Sigmoid colon (tissue), 7 donors: ENCODE measurements around the gene RAB25. TPM values are rescaled to one million over a fixed set of nuclear protein-coding genes. Genes with fewer than 3 reads are reported as not detected.

Experiments used
- DNase-seq: peaks from one replicate; pipeline ENCODE4 v3.0.0-alpha.2; 2019
- H3K27ac ChIP-seq, 4 donors: fragments of 200-600 bp; sonication (generic); one replicate each; pipeline ENCODE4 v1.5.1; 2016 to 2019; ENCODE audit warnings: mild to moderate bottlenecking in 1 of 4
- H3K27me3 ChIP-seq, 3 donors: fragments of 200-600 bp; sonication (generic); one replicate each; pipeline ENCODE4 v1.5.1; 2019; ENCODE audit warnings: mild to moderate bottlenecking in 1 of 3
- H3K36me3 ChIP-seq, 4 donors: fragments of 200-600 bp; sonication (generic); one replicate each; pipeline ENCODE4 v1.5.1; 2016 to 2019
- H3K4me1 ChIP-seq, 4 donors: fragments of 200-600 bp; sonication (generic); one replicate each; pipeline ENCODE4 v1.5.1; 2017 to 2019
- H3K4me3 ChIP-seq, 4 donors: fragments of 200-600 bp; sonication (generic); one replicate each; pipeline ENCODE4 v1.5.1; 2017 to 2019; ENCODE audit warnings: mild to moderate bottlenecking in 2 of 4, moderate library complexity in 1 of 4
- H3K9me3 ChIP-seq, 4 donors: fragments of 200-600 bp in 3 of 4; sonication (generic) in 3 of 4; one replicate each; pipeline versions ENCODE4 v1.5.1 to v1.6.1; 2013 to 2019
- EP300 ChIP-seq, 4 donors: sonication (generic); formaldehyde crosslinking; IDR thresholded peaks; one replicate each; pipeline ENCODE4 v1.6.1; 2017; ENCODE audit warnings: antibody characterized with exemption in 4 of 4
- POLR2A ChIP-seq, 2 donors: fragments of 450-650 bp; IDR thresholded peaks; one replicate each; pipeline ENCODE4 v1.6.1; 2016; ENCODE audit warnings: antibody characterized with exemption in 2 of 2, mild to moderate bottlenecking in 2 of 2, moderate library complexity in 2 of 2
- POLR2AphosphoS5 ChIP-seq, 4 donors: sonication (generic); formaldehyde crosslinking; IDR thresholded peaks; one replicate each; pipeline ENCODE4 v1.6.1; 2017; ENCODE audit warnings: antibody characterized with exemption in 4 of 4
- WGBS, 2 donors: extraction: QIAGEN DNeasy Blood & Tissue Kit; methylation state at CpG; one replicate each; pipeline ENCODE4 v1.1.7; 2013; 5-methylcytosine and 5-hydroxymethylcytosine counted together
- intact Hi-C: fragments of 100-400 bp; cut with DNase I; formaldehyde crosslinking; loops from one replicate; pipeline ENCODE4 v1.15.1; 2023
- polyA plus RNA-seq, 3 donors: library from polyadenylated mRNA; stranded (reverse); fragments of 200-250 nt; gene quantifications; one replicate each; pipeline ENCODE4 v1.2.3, GENCODE V29; 2013
- total RNA-seq, 4 donors: library from RNA; depleted of rRNA; stranded (reverse); fragments of >200 nt; gene quantifications; one replicate each; pipeline ENCODE4 v1.1.0, GENCODE V29; 2016
- TF ChIP-seq, protein P1 (sequence below), 4 experiments: fragments of 450-650 bp in 3 of 4; fragments of 200-600 bp in 1 of 4; IDR thresholded peaks; one replicate each; pipeline ENCODE4 v1.5.1; 2016 to 2019; ENCODE audit warnings: antibody characterized with exemption in 4 of 4, mild to moderate bottlenecking in 3 of 4, moderate library complexity in 2 of 4
- donor health status: healthy with polysubstance abuse.
- donor health status: Bipolar disorder and iron deficiency.
- donor health status: healthy.

The RAB25 gene
- total and polyA plus RNA-seq, 7 donors, result 187 to 237 (median 201) TPM; not detected in 4

DNA sequence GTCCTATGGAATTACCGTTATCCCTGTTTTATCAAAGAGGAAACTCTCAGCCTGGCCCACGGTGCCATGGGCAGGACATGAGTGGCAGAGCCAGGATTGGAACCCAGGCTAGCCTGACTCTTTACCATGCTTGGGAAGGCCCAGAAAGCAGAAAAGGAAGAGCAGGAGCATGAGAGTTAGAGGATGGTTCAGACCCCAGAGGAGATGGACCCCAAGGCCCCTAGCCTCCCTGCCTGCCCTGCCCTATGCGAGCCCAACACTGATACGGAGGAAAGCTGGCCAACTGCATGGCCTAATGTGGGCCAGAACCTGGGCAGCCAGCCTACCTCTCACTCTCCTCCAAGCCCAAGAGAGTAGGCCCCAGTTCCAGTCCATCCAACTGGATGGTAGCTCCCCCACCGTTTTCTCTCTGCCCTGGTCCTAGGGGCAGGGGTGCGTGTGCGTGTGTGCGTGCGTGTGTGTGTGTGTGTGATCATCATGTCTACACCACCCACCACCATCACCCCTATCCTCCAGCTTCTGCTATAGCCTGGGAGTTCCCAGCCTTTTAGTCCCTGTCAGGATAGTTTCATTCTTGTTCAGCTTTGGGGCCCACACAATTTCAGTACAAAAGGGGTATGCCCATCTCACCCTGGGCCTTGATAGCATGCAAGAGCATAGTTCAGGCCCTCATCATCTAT lies 36.7 kb downstream of the RAB25 start:
- no peaks in the 10 kb centered on the region for H3K9me3 ChIP-seq
- H3K27me3 ChIP-seq, result no peaks in the 10 kb centered on the region
- DNase-seq, result no peak
- H3K27ac ChIP-seq, result peak overlapping the region; percentile 64 to 84 (median 75)
- TF ChIP-seq EP300 (IDR thresholded peaks at IDR 0.05), result no peak
- TF ChIP-seq, protein P1, sequence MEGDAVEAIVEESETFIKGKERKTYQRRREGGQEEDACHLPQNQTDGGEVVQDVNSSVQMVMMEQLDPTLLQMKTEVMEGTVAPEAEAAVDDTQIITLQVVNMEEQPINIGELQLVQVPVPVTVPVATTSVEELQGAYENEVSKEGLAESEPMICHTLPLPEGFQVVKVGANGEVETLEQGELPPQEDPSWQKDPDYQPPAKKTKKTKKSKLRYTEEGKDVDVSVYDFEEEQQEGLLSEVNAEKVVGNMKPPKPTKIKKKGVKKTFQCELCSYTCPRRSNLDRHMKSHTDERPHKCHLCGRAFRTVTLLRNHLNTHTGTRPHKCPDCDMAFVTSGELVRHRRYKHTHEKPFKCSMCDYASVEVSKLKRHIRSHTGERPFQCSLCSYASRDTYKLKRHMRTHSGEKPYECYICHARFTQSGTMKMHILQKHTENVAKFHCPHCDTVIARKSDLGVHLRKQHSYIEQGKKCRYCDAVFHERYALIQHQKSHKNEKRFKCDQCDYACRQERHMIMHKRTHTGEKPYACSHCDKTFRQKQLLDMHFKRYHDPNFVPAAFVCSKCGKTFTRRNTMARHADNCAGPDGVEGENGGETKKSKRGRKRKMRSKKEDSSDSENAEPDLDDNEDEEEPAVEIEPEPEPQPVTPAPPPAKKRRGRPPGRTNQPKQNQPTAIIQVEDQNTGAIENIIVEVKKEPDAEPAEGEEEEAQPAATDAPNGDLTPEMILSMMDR (IDR thresholded peaks at IDR 0.05), result no peak
- intact Hi-C loops, result no loop called here
- H3K4me1 ChIP-seq, result peaks cover 0 to 47% (median 24%) of the 10 kb centered on the region in 4 donors
- H3K4me3 ChIP-seq, result no peak overlapping the region
- WGBS, 2 donors, result 89 to 91% methylated on average over 9 of the region's 9 CpGs
- H3K36me3 ChIP-seq, result no peaks in the 10 kb centered on the region

GRCh38 chr1:156098784-156099183 lies 37.8 kb downstream of the RAB25 start:
- peaks cover 0 to 59% (median 36%) of the 10 kb centered on the region in 4 donors for H3K4me1 ChIP-seq
- WGBS, 2 donors, result 83 to 86% methylated on average over 2 of the region's 2 CpGs

GRCh38 chr1:156099282-156099681 lies 38.3 kb downstream of the RAB25 start:
- peaks cover 0 to 64% (median 41%) of the 10 kb centered on the region in 4 donors for H3K4me1 ChIP-seq
- no peaks in the 10 kb centered on the region for H3K36me3 ChIP-seq
- TF ChIP-seq EP300 (IDR thresholded peaks at IDR 0.05) (no peak), POLR2A (IDR thresholded peaks at IDR 0.05) (no peak), POLR2AphosphoS5 (IDR thresholded peaks at IDR 0.05) (no peak)
- TF ChIP-seq, protein P1 (IDR thresholded peaks at IDR 0.05), result no peak
- intact Hi-C loops, result no loop called here
- H3K9me3 ChIP-seq, result no peaks in the 10 kb centered on the region
- 76 to 91% methylated on average over 3 of the region's 3 CpGs for WGBS, 2 donors
- H3K4me3 ChIP-seq, result no peak overlapping the region
- no peak for DNase-seq
- no peak overlapping the region for H3K27ac ChIP-seq
- H3K27me3 ChIP-seq, result no peaks in the 10 kb centered on the region

More at GRCh38 chr1:156098784-156099183, 37.8 kb downstream of the RAB25 start:
- Histone ChIP-seq H3K27ac (peak overlapping the region in 1 of 4 donors; percentile 84), H3K36me3 (no peaks in the 10 kb centered on the region), H3K4me3 (no peak overlapping the region), H3K9me3 (no peaks in the 10 kb centered on the region), H3K27me3 (no peaks in the 10 kb centered on the region)
- no peak for DNase-seq
- TF ChIP-seq EP300 (IDR thresholded peaks at IDR 0.05) (no peak), POLR2A (IDR thresholded peaks at IDR 0.05) (no peak), POLR2AphosphoS5 (IDR thresholded peaks at IDR 0.05) (no peak)
- TF ChIP-seq, protein P1 (IDR thresholded peaks at IDR 0.05), result no peak
- intact Hi-C loops, result no loop called here

DNA sequence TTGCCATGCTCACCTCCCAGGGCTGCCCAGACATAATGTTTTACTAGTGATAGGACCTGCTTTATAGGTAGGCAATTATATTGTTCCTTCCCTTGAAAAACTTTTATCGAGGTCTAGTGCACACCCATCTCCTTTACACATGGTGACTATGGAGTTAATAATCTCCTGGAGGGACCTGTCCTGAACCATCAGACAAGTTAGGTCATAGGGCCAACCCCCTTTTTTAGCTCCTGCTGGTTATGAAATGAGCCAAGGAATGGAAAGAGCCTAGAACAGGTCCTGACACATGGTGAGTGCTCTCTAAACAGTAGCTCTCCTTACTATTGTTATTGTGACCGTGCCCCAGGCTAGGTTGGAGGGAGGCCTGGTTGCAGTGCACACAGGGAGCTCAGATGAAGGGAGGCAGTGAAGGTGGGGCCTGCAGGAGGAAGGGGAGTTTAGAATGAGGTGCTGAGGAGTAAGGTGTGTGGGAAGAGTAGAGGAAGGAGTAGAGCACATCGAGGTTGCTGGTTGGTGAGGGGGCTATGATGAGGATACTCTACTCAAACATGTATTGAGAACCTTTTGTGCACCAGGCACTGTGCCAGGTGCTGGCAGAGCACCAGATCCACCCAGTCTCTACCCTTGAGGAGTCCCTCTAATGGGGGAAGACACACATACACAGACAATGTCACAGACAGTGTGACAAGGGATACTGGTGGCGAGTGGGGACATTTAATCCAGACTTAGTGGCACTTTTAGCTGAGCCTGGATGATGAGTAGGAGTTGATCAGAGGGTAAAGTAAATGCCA lies 39.4 kb downstream of the RAB25 start:
- DNase-seq, result no peak
- H3K36me3 ChIP-seq, result no peaks in the 10 kb centered on the region
- no peaks in the 10 kb centered on the region for H3K27me3 ChIP-seq
- peak overlapping the region in 2 of 4 donors; percentile 3 to 97 for H3K27ac ChIP-seq
- H3K4me1 ChIP-seq, result peaks cover 0 to 75% (median 52%) of the 10 kb centered on the region in 4 donors
- intact Hi-C loops, result no loop called here
- 26 to 62% methylated on average over 4 of the region's 4 CpGs for whole genome bisulfite sequencing, 2 donors
- TF ChIP-seq, protein P1 (IDR thresholded peaks at IDR 0.05), result no peak
- no peak overlapping the region for H3K4me3 ChIP-seq
- no peaks in the 10 kb centered on the region for H3K9me3 ChIP-seq
